HepG2 (cell line): ENCODE data around the gene BATF2. TPM values are rescaled to one million over a fixed set of nuclear protein-coding genes. Genes with fewer than 3 reads are reported as not detected.

Experiments
- HHEX ChIP-seq: IDR thresholded peaks from 2 replicates; pipeline ENCODE4 v1.6.1; 2016; ENCODE audit warnings: control low read depth
- MTF2 ChIP-seq: sonication (generic); formaldehyde crosslinking; IDR thresholded peaks from 2 replicates; pipeline ENCODE4 v1.5.0; 2020; ENCODE audit warnings: missing genetic modification reagents, borderline replicate concordance
- RERE ChIP-seq: IDR thresholded peaks from 2 replicates; pipeline ENCODE4 v1.6.1; 2016; ENCODE audit warnings: low read depth, missing genetic modification reagents, missing compliant biosample characterization
- SMARCE1 ChIP-seq: fragments of 450-650 bp; IDR thresholded peaks from 2 replicates; pipeline ENCODE4 v1.6.1; 2017; ENCODE audit warnings: borderline replicate concordance
- TMF1 ChIP-seq: sonication (generic); formaldehyde crosslinking; IDR thresholded peaks from 2 replicates; pipeline ENCODE4 v1.8.1; 2022; ENCODE audit warnings: low read depth, missing genetic modification reagents
- ZBTB4 ChIP-seq: sonication (generic); formaldehyde crosslinking; IDR thresholded peaks from 2 replicates; pipeline ENCODE4 v1.4.0; 2020; ENCODE audit warnings: missing genetic modification reagents, mild to moderate bottlenecking, borderline replicate concordance
- ZC3H13 ChIP-seq: sonication (generic); formaldehyde crosslinking; IDR thresholded peaks from 2 replicates; pipeline ENCODE4 v1.8.1; 2023; ENCODE audit warnings: mild to moderate bottlenecking, missing genetic modification reagents, moderate library complexity
- ZFP91 ChIP-seq: sonication (generic); formaldehyde crosslinking; IDR thresholded peaks from 2 replicates; pipeline ENCODE4 v1.9.0; 2022; ENCODE audit warnings: missing genetic modification reagents, mild to moderate bottlenecking, borderline replicate concordance
- ZNF263 ChIP-seq: sonication (generic); formaldehyde crosslinking; IDR thresholded peaks from 2 replicates; pipeline ENCODE4 v1.4.0; 2020; ENCODE audit warnings: missing genetic modification reagents
- ZNF513 ChIP-seq: sonication (generic); formaldehyde crosslinking; conservative IDR thresholded peaks from 2 replicates; pipeline ENCODE4 v1.5.0; 2020; ENCODE audit warnings: missing genetic modification reagents
- ZNF687 ChIP-seq: sonication (generic); formaldehyde crosslinking; IDR thresholded peaks from 2 replicates; pipeline ENCODE4 v1.5.1; 2020; ENCODE audit warnings: mild to moderate bottlenecking, missing genetic modification reagents, moderate library complexity
- polyA plus RNA-seq, 8 experiments: library from polyadenylated mRNA; depleted of rRNA in 3 of 8; stranded (reverse) in 7 of 8; unstranded in 1 of 8; fragments of >200 nt; fragmentation: Illumina TruSeq in 4 of 8; extraction: Trizol in 4 of 8; gene quantifications; 2 replicates each; pipeline versions ENCODE4 v1.2.1 to v1.2.3, GENCODE V29; 2011 to 2016; ENCODE audit warnings: low read depth in 4 of 8, missing spikeins in 1 of 8, mixed read lengths in 1 of 8; ENCODE audit not compliant: insufficient read depth in 1 of 8
- total RNA-seq, 5 experiments: library from RNA; depleted of rRNA; stranded (reverse); fragments of >200 nt; fragmentation: Illumina TruSeq; extraction: Trizol; gene quantifications; 2 replicates each; pipeline ENCODE4 v1.2.3, GENCODE V29; 2016; ENCODE audit warnings: low read depth in 1 of 5

BATF2 gene
- total and polyA plus RNA-seq, 2 of the 13 experiments (the other 11 are each of a cell fraction or from before 2014, with no cell fraction given) = 2.8 to 3.9 TPM

GRCh38 chr11:64987998-64988854, 8.5 kb downstream of the BATF2 start (continued):
- peak; percentile 54 for TF ChIP-seq ZNF687 (CRISPR knock-in tag)
- TF ChIP-seq HHEX = no peak
- no peak for TF ChIP-seq SMARCE1
- no peak for TF ChIP-seq ZNF513 (CRISPR knock-in tag)
- no peak for TF ChIP-seq ZC3H13 (CRISPR knock-in tag)
- 0 out of 2 replicates have a peak, but pooled peaks have one; percentile 8 for TF ChIP-seq ZFP91
- TF ChIP-seq MTF2 (CRISPR knock-in tag) = no peak
- no peak for TF ChIP-seq ZBTB4 (CRISPR knock-in tag)
- no peak for TF ChIP-seq ZNF263 (CRISPR knock-in tag)
- TF ChIP-seq TMF1 (CRISPR knock-in tag) = no peak
- no peak for TF ChIP-seq RERE (CRISPR knock-in tag)
